PC-9 (cell line): ENCODE data around the gene GSTA4. TPM values are rescaled to one million over a fixed set of nuclear protein-coding genes. Genes with fewer than 3 reads are reported as not detected.
"Not testable (repeated sequence)": the region's sequence is repeated elsewhere in the genome, so short reads cannot be mapped to it uniquely, and the experiment has no call there.

ENCODE experiments used
- BruUV-seq: library from RNA; stranded (reverse); fragments of 400-500 nt; replicated peaks from 2 replicates; lab custom pipeline; 2021; lab: Mats Ljungman, UMichigan
- CTCF ChIA-PET: fragments of 300-600 bp; sonication (Branson Sonifier 250); formaldehyde crosslinking; loops from one replicate; lab custom pipeline; 2022; ENCODE audit warnings: antibody characterized with exemption; lab: Charles Lee
- POLR2A ChIA-PET: fragments of 300-600 bp; sonication (Branson Sonifier 250); formaldehyde crosslinking; loops from one replicate; lab custom pipeline; 2022; ENCODE audit warnings: antibody characterized with exemption; ENCODE audit not compliant: unreplicated experiment; lab: Charles Lee
- DNase-seq, 2 experiments: peaks; one replicate each; pipeline versions ENCODE4 v3.0.0 to v3.0.0-alpha.2; 2015 to 2022; ENCODE audit warnings: mixed read lengths in 1 of 2
- H2AFZ ChIP-seq: fragments of 200-600 bp; sonication (generic); 2 replicates; pipeline ENCODE4 v1.8.1; 2017; ENCODE audit warnings: antibody characterized with exemption
- H3F3A ChIP-seq: fragments of 200-600 bp; sonication (generic); 2 replicates; pipeline ENCODE4 v1.8.1; 2017; ENCODE audit warnings: antibody characterized with exemption, mild to moderate bottlenecking, low read depth; ENCODE audit not compliant: insufficient read depth
- H3K27ac ChIP-seq: fragments of 200-600 bp; sonication (generic); 2 replicates; pipeline ENCODE4 v1.6.1; 2016; ENCODE audit warnings: mixed run types
- H3K27me3 ChIP-seq: fragments of 200-600 bp; sonication (generic); 2 replicates; pipeline ENCODE4 v1.6.1; 2016; ENCODE audit warnings: low read depth, mixed run types; ENCODE audit not compliant: insufficient read depth
- H3K36me3 ChIP-seq: fragments of 200-600 bp; sonication (generic); 2 replicates; pipeline ENCODE4 v1.6.1; 2016; ENCODE audit warnings: low read depth, mixed run types
- H3K4me1 ChIP-seq: fragments of 200-600 bp; sonication (generic); replicated peaks from 2 replicates; pipeline ENCODE4 v1.6.1; 2016; ENCODE audit warnings: mixed run types; ENCODE audit not compliant: insufficient read depth
- H3K4me2 ChIP-seq: fragments of 200-600 bp; sonication (generic); 2 replicates; pipeline ENCODE4 v1.6.1; 2017; ENCODE audit warnings: mixed run types
- H3K4me3 ChIP-seq: fragments of 200-600 bp; sonication (generic); 2 replicates; pipeline ENCODE4 v1.6.1; 2016; ENCODE audit warnings: mixed run types
- H3K79me2 ChIP-seq: fragments of 200-600 bp; sonication (generic); 2 replicates; pipeline ENCODE4 v1.6.1; 2017; ENCODE audit warnings: low read depth, mixed run types
- H3K9me2 ChIP-seq: fragments of 200-600 bp; sonication (generic); 2 replicates; pipeline ENCODE4 v1.8.1; 2017; ENCODE audit warnings: mild to moderate bottlenecking; ENCODE audit not compliant: insufficient read depth
- H3K9me3 ChIP-seq: fragments of 200-600 bp; sonication (generic); 2 replicates; pipeline ENCODE4 v1.8.1; 2016; ENCODE audit warnings: low read depth; ENCODE audit not compliant: insufficient read depth
- H4K20me1 ChIP-seq: fragments of 200-600 bp; sonication (generic); 2 replicates; pipeline ENCODE4 v1.8.1; 2017; ENCODE audit not compliant: insufficient read depth
- CTCF ChIP-seq: fragments of 200-600 bp; sonication (generic); conservative IDR thresholded peaks from 2 replicates; pipeline ENCODE4 v1.6.1; 2017; ENCODE audit warnings: mixed run types, antibody characterized with exemption, mild to moderate bottlenecking, moderate library complexity
- EZH2 ChIP-seq: fragments of 200-600 bp; sonication (generic); IDR thresholded peaks from 2 replicates; pipeline ENCODE4 v1.8.0; 2017; ENCODE audit warnings: antibody characterized with exemption, low read depth
- intact Hi-C: fragments of 100-400 bp; cut with micrococcal nuclease; formaldehyde crosslinking; loops from one replicate; pipeline ENCODE4 v1.10.0; 2022; ENCODE audit not compliant: unreplicated experiment
- total RNA-seq: library from RNA; stranded (reverse); gene quantifications from 2 replicates; pipeline ENCODE4 v1.2.3, GENCODE V29; 2021

The GSTA4 gene
- total RNA-seq, 1 experiment from 2014 or later, result 3.4 TPM

- ChIA-PET POLR2A (no interaction called here), CTCF (no interaction called here)
- no TSS peak for BruUV-seq
- Histone ChIP-seq H3F3A (no peaks in the 10 kb centered on the region), H3K79me2 (no peaks in the 10 kb centered on the region), H3K4me1 (no peaks in the 10 kb centered on the region), H3K9me3 (no peaks in the 10 kb centered on the region), H4K20me1 (no peaks in the 10 kb centered on the region), H3K4me3 (no peak overlapping the region), H3K9me2 (no peaks in the 10 kb centered on the region), H3K4me2 (no peak overlapping the region), H2AFZ (no peak overlapping the region), H3K36me3 (no peaks in the 10 kb centered on the region), H3K27me3 (no peaks in the 10 kb centered on the region), H3K27ac (no peak overlapping the region)
- no peak for DNase-seq
- intact Hi-C loops, result no loop called here
- TF ChIP-seq EZH2, result no peak
- TF ChIP-seq CTCF, result no peak
These were observed 32.4 kb downstream of the GSTA4 start for GRCh38 chr6:52962701-52963100.

- CTCF ChIA-PET, H3K4me3 ChIP-seq, H3K36me3 ChIP-seq, H4K20me1 ChIP-seq, H3K27ac ChIP-seq, H3K4me1 ChIP-seq, H3K27me3 ChIP-seq, H3F3A ChIP-seq, H2AFZ ChIP-seq, BruUV-seq, H3K4me2 ChIP-seq, intact Hi-C loops, H3K9me2 ChIP-seq, H3K79me2 ChIP-seq, POLR2A ChIA-PET, DNase-seq, H3K9me3 ChIP-seq: not testable (repeated sequence)
These were observed 34.1 kb downstream of the GSTA4 start for GRCh38 chr6:52961022-52961421.

GRCh38 chr6:52960211-52960610 is 34.9 kb downstream of the GSTA4 start:
- not testable (repeated sequence) for BruUV-seq

GRCh38 chr6:52958546-52959255 is 36.4 kb downstream of the GSTA4 start:
- no peak overlapping the region for H3K4me3 ChIP-seq
- H3K79me2 ChIP-seq, result no peaks in the 10 kb centered on the region
- POLR2A ChIA-PET, result no interaction called here
- no peak overlapping the region for H3K4me2 ChIP-seq
- no peak overlapping the region for H2AFZ ChIP-seq
- no peaks in the 10 kb centered on the region for H3K4me1 ChIP-seq
- BruUV-seq, result no TSS peak
- no peaks in the 10 kb centered on the region for H3K9me3 ChIP-seq
- H3K27me3 ChIP-seq, result no peaks in the 10 kb centered on the region
- DNase-seq, result no peak
- no peak overlapping the region for H3K27ac ChIP-seq
- TF ChIP-seq EZH2 (no peak), CTCF (no peak)
- H4K20me1 ChIP-seq, result no peaks in the 10 kb centered on the region
- CTCF ChIA-PET, result no interaction called here
- H3K36me3 ChIP-seq, result no peaks in the 10 kb centered on the region
- no peaks in the 10 kb centered on the region for H3K9me2 ChIP-seq
- H3F3A ChIP-seq, result no peaks in the 10 kb centered on the region
- intact Hi-C loops, result no loop called here

More at GRCh38 chr6:52960211-52960610, 34.9 kb downstream of the GSTA4 start:
- H3K4me2 ChIP-seq, H3F3A ChIP-seq, H3K79me2 ChIP-seq, POLR2A ChIA-PET, H3K9me3 ChIP-seq, intact Hi-C loops, H3K36me3 ChIP-seq, H3K27ac ChIP-seq, H2AFZ ChIP-seq, H3K27me3 ChIP-seq, H3K4me3 ChIP-seq, H3K4me1 ChIP-seq, CTCF ChIA-PET, H3K9me2 ChIP-seq, H4K20me1 ChIP-seq, DNase-seq: not testable (repeated sequence)
